ENCODE results near the gene MAP10. TPM values are rescaled to one million over a fixed set of nuclear protein-coding genes. Genes with fewer than 3 reads are reported as not detected.

The MAP10 gene
- polyA plus RNA-seq, 1 donor (not counting 4 experiments of a cell fraction or from before 2014, with no cell fraction given): 0.71 TPM

DNA sequence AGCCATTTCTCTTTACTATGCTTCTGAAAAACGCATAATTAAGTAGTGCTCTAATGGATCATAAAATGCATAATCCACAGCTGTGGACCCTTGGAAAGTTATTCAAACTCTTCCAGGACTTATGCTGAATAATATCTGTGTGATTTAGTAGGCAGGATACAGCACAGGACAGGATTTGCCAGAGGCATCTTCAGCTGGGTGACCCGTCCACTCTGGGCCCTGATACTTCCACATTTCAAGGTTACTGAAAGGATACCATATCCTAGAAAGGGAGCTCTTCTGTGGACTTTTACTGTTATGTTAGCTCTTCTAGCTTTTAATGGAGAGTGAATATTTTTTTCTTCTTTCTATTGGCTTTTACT is 49.6 kb downstream of the MAP10 start:
- H3K27me3 ChIP-seq (ENCODE audit: control insufficient read depth, extremely low read depth, insufficient read depth, low read length): no peaks in the 10 kb centered on the region
- H2AFZ ChIP-seq (ENCODE audit: control insufficient read depth, low read length): no peak overlapping the region
- no peaks in the 10 kb centered on the region for H3K79me2 ChIP-seq (ENCODE audit: control insufficient read depth, insufficient read depth, low read length)
- no peak overlapping the region for H3K9ac ChIP-seq (ENCODE audit: control insufficient read depth, extremely low read depth, insufficient read depth, low read length)
- TF ChIP-seq, protein P1, sequence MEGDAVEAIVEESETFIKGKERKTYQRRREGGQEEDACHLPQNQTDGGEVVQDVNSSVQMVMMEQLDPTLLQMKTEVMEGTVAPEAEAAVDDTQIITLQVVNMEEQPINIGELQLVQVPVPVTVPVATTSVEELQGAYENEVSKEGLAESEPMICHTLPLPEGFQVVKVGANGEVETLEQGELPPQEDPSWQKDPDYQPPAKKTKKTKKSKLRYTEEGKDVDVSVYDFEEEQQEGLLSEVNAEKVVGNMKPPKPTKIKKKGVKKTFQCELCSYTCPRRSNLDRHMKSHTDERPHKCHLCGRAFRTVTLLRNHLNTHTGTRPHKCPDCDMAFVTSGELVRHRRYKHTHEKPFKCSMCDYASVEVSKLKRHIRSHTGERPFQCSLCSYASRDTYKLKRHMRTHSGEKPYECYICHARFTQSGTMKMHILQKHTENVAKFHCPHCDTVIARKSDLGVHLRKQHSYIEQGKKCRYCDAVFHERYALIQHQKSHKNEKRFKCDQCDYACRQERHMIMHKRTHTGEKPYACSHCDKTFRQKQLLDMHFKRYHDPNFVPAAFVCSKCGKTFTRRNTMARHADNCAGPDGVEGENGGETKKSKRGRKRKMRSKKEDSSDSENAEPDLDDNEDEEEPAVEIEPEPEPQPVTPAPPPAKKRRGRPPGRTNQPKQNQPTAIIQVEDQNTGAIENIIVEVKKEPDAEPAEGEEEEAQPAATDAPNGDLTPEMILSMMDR (optimal IDR thresholded peaks at IDR 0.05 in 1 of 3, IDR thresholded peaks at IDR 0.05 in 1 of 3, conservative IDR thresholded peaks at IDR 0.05 in 1 of 3; ENCODE audit: extremely low read depth in 1 of 3, insufficient read depth in 2 of 3, low read length in 3 of 3): no peak
- TF ChIP-seq EZH2 (IDR thresholded peaks at IDR 0.05; ENCODE audit: low read length): no peak
- H3K9me1 ChIP-seq (ENCODE audit: control insufficient read depth, extremely low read depth, insufficient read depth, low read length): no peaks in the 10 kb centered on the region
- no peak overlapping the region for H3K4me3 ChIP-seq (ENCODE audit: control insufficient read depth in 2 of 3, extremely low read depth in 1 of 3, insufficient read depth in 2 of 3, low read depth in 1 of 3, low read length in 3 of 3)
- DNase-seq (ENCODE audit: low read depth, low spot score) (no peak), FAIRE-seq (no peak)
- H3K4me1 ChIP-seq (ENCODE audit: control insufficient read depth, extremely low read depth, insufficient read depth, low read length): no peaks in the 10 kb centered on the region
- dilution Hi-C loops (cut with MboI; ENCODE audit: extremely low pct_ligation_motif_present, low sequenced_read_pairs): no loop called here
- no peaks in the 10 kb centered on the region for H4K20me1 ChIP-seq (ENCODE audit: control insufficient read depth, extremely low read depth, insufficient read depth, low read length)
- H3K36me3 ChIP-seq (ENCODE audit: control insufficient read depth in 2 of 2, extremely low read depth in 1 of 2, insufficient read depth in 2 of 2, low read length in 2 of 2): no peaks in the 10 kb centered on the region
- no peak overlapping the region for H3K27ac ChIP-seq (ENCODE audit: control insufficient read depth, insufficient read depth, low read length)
- no peak overlapping the region for H3K4me2 ChIP-seq (ENCODE audit: control insufficient read depth, extremely low read depth, insufficient read depth, low read depth, low read length)
- no peaks in the 10 kb centered on the region for H3K9me3 ChIP-seq (ENCODE audit: control insufficient read depth, low read depth, low read length)

GRCh38 chr1:232856541-232856940 is 51.3 kb downstream of the MAP10 start:
- Histone ChIP-seq H3K9me3 (ENCODE audit: control insufficient read depth, low read depth, low read length) (no peaks in the 10 kb centered on the region), H4K20me1 (ENCODE audit: control insufficient read depth, extremely low read depth, insufficient read depth, low read length) (no peaks in the 10 kb centered on the region), H3K9me1 (ENCODE audit: control insufficient read depth, extremely low read depth, insufficient read depth, low read length) (no peaks in the 10 kb centered on the region), H3K36me3 (ENCODE audit: control insufficient read depth in 2 of 2, extremely low read depth in 1 of 2, insufficient read depth in 2 of 2, low read length in 2 of 2) (no peaks in the 10 kb centered on the region), H3K4me3 (ENCODE audit: control insufficient read depth in 2 of 3, extremely low read depth in 1 of 3, insufficient read depth in 2 of 3, low read depth in 1 of 3, low read length in 3 of 3) (no peak overlapping the region), H3K4me1 (ENCODE audit: control insufficient read depth, extremely low read depth, insufficient read depth, low read length) (no peaks in the 10 kb centered on the region), H3K79me2 (ENCODE audit: control insufficient read depth, insufficient read depth, low read length) (no peaks in the 10 kb centered on the region), H3K27ac (ENCODE audit: control insufficient read depth, insufficient read depth, low read length) (no peak overlapping the region), H3K4me2 (ENCODE audit: control insufficient read depth, extremely low read depth, insufficient read depth, low read depth, low read length) (no peak overlapping the region), H2AFZ (ENCODE audit: control insufficient read depth, low read length) (no peak overlapping the region), H3K9ac (ENCODE audit: control insufficient read depth, extremely low read depth, insufficient read depth, low read length) (no peak overlapping the region), H3K27me3 (ENCODE audit: control insufficient read depth, extremely low read depth, insufficient read depth, low read length) (peaks cover 3% of the 10 kb centered on the region)
- FAIRE-seq (no peak), DNase-seq (ENCODE audit: low read depth, low spot score) (no peak)
- TF ChIP-seq, protein P1 (optimal IDR thresholded peaks at IDR 0.05 in 1 of 3, IDR thresholded peaks at IDR 0.05 in 1 of 3, conservative IDR thresholded peaks at IDR 0.05 in 1 of 3; ENCODE audit: extremely low read depth in 1 of 3, insufficient read depth in 2 of 3, low read length in 3 of 3): no peak
- no peak for TF ChIP-seq EZH2 (IDR thresholded peaks at IDR 0.05; ENCODE audit: low read length)
- dilution Hi-C loops (cut with MboI; ENCODE audit: extremely low pct_ligation_motif_present, low sequenced_read_pairs): no loop called here

Small RNA genes within 50 kb of the gene (small RNA-seq; reads per million reads assigned to genes)
- 0 to 1.3 (median 0.54) reads per million in 3 experiments for gene RNU1-74P (ENCODE audit: insufficient read length in 3 of 3, low read depth in 3 of 3, low replicate concordance in 1 of 3)

Other genes starting within 250 kb of the MAP10 start
- gene SIPA1L2, start 175.3 kb upstream of the MAP10 start, polyA plus RNA-seq: 1.7 to 3.1 TPM (median 2.1 TPM) in 3 replicates
- gene NTPCR, start 145.2 kb downstream of the MAP10 start, polyA plus RNA-seq: 25.2 to 40.0 TPM (median 31.5 TPM) in 3 replicates

All from keratinocyte (primary cell).